Gastroesophageal sphincter (tissue), 3 donors: Measurements from ENCODE around the gene DVL2.

Experiments used
- CTCF ChIP-seq, 4 experiments: fragments of 200-600 bp in 2 of 4; fragments of 450-650 bp in 2 of 4; sonication (generic) in 1 of 4; IDR thresholded peaks; one replicate each; pipeline ENCODE4 v1.5.1; 2017 to 2019; ENCODE audit warnings: antibody characterized with exemption in 4 of 4, mild to moderate bottlenecking in 2 of 4, moderate library complexity in 2 of 4
- EP300 ChIP-seq: sonication (generic); formaldehyde crosslinking; IDR thresholded peaks from one replicate; pipeline ENCODE4 v1.6.1; 2017; ENCODE audit warnings: antibody characterized with exemption, mild to moderate bottlenecking
- POLR2A ChIP-seq, 2 donors: fragments of 450-650 bp; IDR thresholded peaks; one replicate each; pipeline ENCODE4 v1.6.1; 2017; ENCODE audit warnings: antibody characterized with exemption in 2 of 2, mild to moderate bottlenecking in 2 of 2, moderate library complexity in 1 of 2
- POLR2AphosphoS5 ChIP-seq: sonication (generic); formaldehyde crosslinking; IDR thresholded peaks from one replicate; pipeline ENCODE4 v1.6.1; 2017; ENCODE audit warnings: antibody characterized with exemption

GRCh38 chr17:7183433-7184090, 50.8 kb downstream of the DVL2 start:
- TF ChIP-seq CTCF (IDR thresholded peaks at IDR 0.05) (no peak), POLR2A (IDR thresholded peaks at IDR 0.05) (no peak), EP300 (no peak), POLR2AphosphoS5 (no peak)
